K562 (cell line): ENCODE measurements around the gene COMMD10. TPM values are rescaled to one million over a fixed set of nuclear protein-coding genes. Genes with fewer than 3 reads are reported as not detected.

Experiments used
- ATAC-seq: fragments of 200-7000 bp; cut with Tn5 transposase; 3 replicates; pipeline ENCODE4 v1.9.1; 2020; ENCODE audit warnings: moderate library complexity
- BruUV-seq: library from RNA; stranded (reverse); fragments of 400-500 nt; replicated peaks from 2 replicates; lab custom pipeline; 2021; lab: Mats Ljungman, UMichigan
- CTCF ChIA-PET: fragments of 300-600 bp; formaldehyde crosslinking; extraction: SDS; loops from one replicate; lab custom pipeline; 2021; ENCODE audit warnings: low intra/inter-chr PET ratio; lab: Yijun Ruan, JAX
- POLR2A ChIA-PET: fragments of 300-600, 350-650 bp; sonication (Branson Sonifier 250); formaldehyde crosslinking; extraction: SDS; loops from one replicate; lab custom pipeline; 2021; ENCODE audit warnings: antibody characterized with exemption, inconsistent platforms; lab: Yijun Ruan, JAX
- DNase-seq, 4 experiments: peaks; one replicate each; pipeline versions ENCODE4 v3.0.0 to v3.0.0-alpha.2; 2011 to 2018; ENCODE audit warnings: low spot score in 3 of 4, mixed read lengths in 3 of 4; ENCODE audit errors: extremely low read depth in 1 of 4
- FAIRE-seq: peaks from 2 replicates; lab custom pipeline; 2011; peaks lifted over from hg19 to GRCh38; lab: Jason Lieb, UNC
- H2AFZ ChIP-seq: 2 replicates; pipeline ENCODE4 v1.6.0; 2011; ENCODE audit warnings: low read depth, low read length, control low read depth, inconsistent platforms
- H3K27ac ChIP-seq: fragments of 200-600 bp; 3 replicates; pipeline ENCODE4 v1.8.0; 2011; ENCODE audit warnings: low read depth, mild to moderate bottlenecking, control low read depth, inconsistent platforms, low read length, moderate library complexity, mixed read lengths; ENCODE audit errors: extremely low read depth
- H3K27me3 ChIP-seq, 2 experiments: fragments of 300-600 bp in 1 of 2; 2 replicates in 1 of 2; 3 replicates in 1 of 2; pipeline versions ENCODE4 v1.6.0 to v1.8.0; 2011; ENCODE audit warnings: inconsistent platforms in 2 of 2, low read length in 2 of 2, mild to moderate bottlenecking in 1 of 2, mixed read lengths in 1 of 2, moderate library complexity in 1 of 2; ENCODE audit not compliant: control insufficient read depth in 2 of 2, insufficient read depth in 2 of 2
- H3K36me3 ChIP-seq: fragments of 300-600 bp; 3 replicates; pipeline ENCODE4 v1.8.0; 2011; ENCODE audit warnings: mild to moderate bottlenecking, low read length, inconsistent platforms; ENCODE audit not compliant: control insufficient read depth, insufficient read depth
- H3K4me1 ChIP-seq, 2 experiments: fragments of 200-600 bp in 1 of 2; replicated peaks in 1 of 2; 2 replicates in 1 of 2; 3 replicates in 1 of 2; pipeline versions ENCODE4 v1.5.1 to v1.8.0; 2011; ENCODE audit warnings: inconsistent platforms in 2 of 2, low read length in 2 of 2, mild to moderate bottlenecking in 1 of 2, mixed read lengths in 1 of 2, moderate library complexity in 1 of 2; ENCODE audit not compliant: control insufficient read depth in 2 of 2, insufficient read depth in 2 of 2
- H3K4me2 ChIP-seq: 2 replicates; pipeline ENCODE4 v1.6.1; 2011; ENCODE audit warnings: low read length, control low read depth, inconsistent platforms, mixed read lengths; ENCODE audit not compliant: insufficient read depth
- H3K4me3 ChIP-seq: fragments of 200-600 bp; sonication (generic), shearing (Covaris generic); 2 replicates; pipeline ENCODE4 v1.5.1; 2016; ENCODE audit warnings: control low read depth, inconsistent platforms
- H3K79me2 ChIP-seq: fragments of 200-600 bp; 3 replicates; pipeline ENCODE4 v1.8.0; 2011; ENCODE audit warnings: low read length, inconsistent platforms; ENCODE audit not compliant: control insufficient read depth, insufficient read depth
- H3K9ac ChIP-seq, 2 experiments: 2 replicates each; pipeline versions ENCODE4 v1.6.0 to v1.6.1; 2011; ENCODE audit warnings: low read depth in 2 of 2, low read length in 2 of 2, control low read depth in 1 of 2, inconsistent platforms in 1 of 2, mild to moderate bottlenecking in 1 of 2, mixed read lengths in 1 of 2; ENCODE audit not compliant: insufficient read depth in 1 of 2
- H3K9me1 ChIP-seq: one replicate; pipeline ENCODE4 v1.6.0; 2011; ENCODE audit warnings: inconsistent platforms, mild to moderate bottlenecking, low read length, moderate library complexity; ENCODE audit not compliant: control insufficient read depth, insufficient read depth
- H3K9me3 ChIP-seq: replicated peaks from 2 replicates; pipeline ENCODE4 v1.5.1; 2011; ENCODE audit warnings: low read depth, low read length, inconsistent platforms; ENCODE audit not compliant: control insufficient read depth, insufficient read depth
- H4K20me1 ChIP-seq: replicated peaks from 2 replicates; pipeline ENCODE4 v1.6.1; 2011; ENCODE audit warnings: low read length, inconsistent platforms, mixed read lengths; ENCODE audit not compliant: control insufficient read depth, insufficient read depth
- BRD9 ChIP-seq: fragments of 450-650 bp; IDR thresholded peaks from 2 replicates; pipeline ENCODE4 v1.6.1; 2018; ENCODE audit warnings: low read depth; ENCODE audit not compliant: partially characterized antibody
- GTF2E2 ChIP-seq: fragments of 200-800 bp; sonication (Bioruptor generic); IDR thresholded peaks from 2 replicates; pipeline ENCODE4 v1.6.1; 2016; ENCODE audit warnings: missing genetic modification characterization, missing compliant biosample characterization
- HSF4 ChIP-seq: fragments of 250-450 bp; sonication (Bioruptor Pico); IDR thresholded peaks from 2 replicates; pipeline ENCODE4 v2.1.2; 2022; ENCODE audit warnings: mild to moderate bottlenecking, moderate library complexity, borderline replicate concordance
- KLF1 ChIP-seq: fragments of 450-650 bp; IDR thresholded peaks from 2 replicates; pipeline ENCODE4 v1.6.1; 2016; ENCODE audit warnings: missing genetic modification characterization, missing compliant biosample characterization
- NUFIP1 ChIP-seq: fragments of 450-650 bp; IDR thresholded peaks from 2 replicates; pipeline ENCODE4 v1.6.1; 2018; ENCODE audit not compliant: partially characterized antibody
- PRMT5 ChIP-seq: sonication (generic); formaldehyde crosslinking; IDR thresholded peaks from 2 replicates; pipeline ENCODE4 v1.5.0; 2020; ENCODE audit warnings: missing genetic modification reagents
- TCF7 ChIP-seq: sonication (generic); IDR thresholded peaks from 2 replicates; pipeline ENCODE4 v1.6.1; 2016; ENCODE audit warnings: antibody characterized with exemption, borderline replicate concordance
- ZBTB8A ChIP-seq: fragments of 450-650 bp; IDR thresholded peaks from 2 replicates; pipeline ENCODE4 v1.6.1; 2018; ENCODE audit warnings: mild to moderate bottlenecking, moderate library complexity; ENCODE audit not compliant: partially characterized antibody
- WGBS: fragments of 100-300 bp; shearing (Covaris generic); methylation state at CpG from one replicate; pipeline ENCODE4 v1.1.6; 2016; ENCODE audit warnings: low coverage, mixed read lengths; ENCODE audit not compliant: insufficient coverage; ENCODE audit errors: missing lambda C conversion rate; 5-methylcytosine and 5-hydroxymethylcytosine counted together
- in situ Hi-C: fragments of 300-500 bp; cut with MboI; formaldehyde crosslinking; loops from 4 replicates; pipeline ENCODE4 v1.15.0; 2018; ENCODE audit warnings: inconsistent platforms, mixed read lengths
- intact Hi-C: fragments of 100-400 bp; cut with micrococcal nuclease; formaldehyde crosslinking; loops from 2 replicates; pipeline ENCODE4 v1.14.2; 2022
- polyA plus RNA-seq, 8 experiments: library from polyadenylated mRNA; depleted of rRNA in 4 of 8; stranded (reverse) in 5 of 8; unstranded in 3 of 8; fragments of >200 nt; fragmentation: Nextera tagmentation in 2 of 8; fragmentation: Illumina TruSeq in 1 of 8; extraction: Ambion mirVana in 2 of 8; extraction: Trizol in 1 of 8; gene quantifications; 2 replicates each; pipeline versions ENCODE4 v1.2.1 to v1.2.3, GENCODE V29; 2011 to 2014; ENCODE audit warnings: inconsistent platforms in 1 of 8, missing spikeins in 1 of 8
- total RNA-seq, 7 experiments: library from RNA; depleted of rRNA in 6 of 7; stranded (reverse); fragments of >200 nt in 6 of 7; fragmentation: Illumina TruSeq in 2 of 7; extraction: Trizol in 2 of 7; gene quantifications; 2 replicates each; pipeline versions ENCODE4 v1.2.1 to v1.2.3, GENCODE V29; 2011 to 2021; ENCODE audit warnings: low replicate concordance in 1 of 7
- TF ChIP-seq, protein P1 (sequence below), 2 experiments: fragments of 250-450 bp in 1 of 2; fragments of 450-650 bp in 1 of 2; sonication (Bioruptor Pico) in 1 of 2; IDR thresholded peaks; 2 replicates each; pipeline versions ENCODE4 v1.6.1 to v1.8.0; 2016 to 2021; ENCODE audit warnings: mild to moderate bottlenecking in 2 of 2, moderate library complexity in 2 of 2, missing compliant biosample characterization in 1 of 2, missing genetic modification characterization in 1 of 2
- TF ChIP-seq, protein P2 (sequence below): sonication (generic); formaldehyde crosslinking; IDR thresholded peaks from 2 replicates; pipeline ENCODE4 v1.8.0; 2022; ENCODE audit warnings: missing genetic modification reagents, mild to moderate bottlenecking, moderate library complexity, borderline replicate concordance
- TF ChIP-seq, protein P3 (sequence below): sonication (generic); formaldehyde crosslinking; IDR thresholded peaks from 2 replicates; pipeline ENCODE4 v1.8.1; 2023; ENCODE audit warnings: mild to moderate bottlenecking, missing genetic modification reagents

The COMMD10 gene
- total and polyA plus RNA-seq, 9 of the 15 experiments (the other 6 are each of a cell fraction or from before 2014, with no cell fraction given) = 17.9 to 101 (median 28.0) TPM

DNA sequence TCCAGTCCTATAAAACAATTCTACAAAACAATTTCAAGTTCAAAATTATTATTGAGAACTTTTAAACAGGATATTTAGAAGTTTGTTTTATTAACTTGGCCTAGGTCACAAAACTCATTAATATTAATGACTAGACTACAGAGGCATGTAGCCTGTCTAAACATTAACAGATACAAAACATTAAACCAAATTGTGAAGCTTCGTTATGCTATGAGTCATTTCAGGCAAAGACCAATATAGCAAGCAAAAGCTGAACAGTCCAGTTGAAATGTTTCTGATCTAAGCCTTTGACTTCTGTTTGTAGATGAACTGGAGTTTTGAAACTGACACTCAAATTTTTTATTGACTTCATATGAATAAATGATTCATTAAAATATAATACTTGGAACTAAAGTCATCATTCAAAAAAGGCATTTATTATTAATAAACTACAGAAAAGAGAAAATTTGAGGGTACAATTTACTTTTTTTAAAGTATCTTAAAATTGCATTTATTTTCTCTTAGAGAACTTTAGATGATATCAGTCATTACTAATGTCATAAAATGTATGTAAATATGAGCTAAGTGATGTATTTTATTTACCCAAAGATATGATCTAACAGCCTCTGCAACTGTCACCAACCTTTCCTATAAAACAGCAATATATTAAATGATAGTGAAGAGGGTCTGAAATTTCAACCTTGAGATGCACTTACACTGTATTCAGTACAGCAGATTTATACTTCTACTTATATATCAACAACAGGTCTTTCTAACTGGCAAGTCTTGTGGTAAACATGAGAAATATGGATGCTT lies 188.8 kb downstream of the COMMD10 start:
- POLR2A ChIA-PET = no interaction called here
- no peak for TF ChIP-seq KLF1 (tag)
- no peak for TF ChIP-seq GTF2E2 (tag)
- TF ChIP-seq, protein P1, sequence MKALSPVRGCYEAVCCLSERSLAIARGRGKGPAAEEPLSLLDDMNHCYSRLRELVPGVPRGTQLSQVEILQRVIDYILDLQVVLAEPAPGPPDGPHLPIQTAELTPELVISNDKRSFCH (CRISPR knock-in tag; IDR thresholded peaks at IDR 0.05) = no peak
- TF ChIP-seq, protein P1 (tag; IDR thresholded peaks at IDR 0.05) = no peak
- TF ChIP-seq, all 486 proteins: peak for 0
- Histone ChIP-seq H3K36me3 (no peaks in the 10 kb centered on the region), H2AFZ (no peak overlapping the region), H3K79me2 (no peaks in the 10 kb centered on the region), H4K20me1 (no peaks in the 10 kb centered on the region), H3K9me3 (no peaks in the 10 kb centered on the region; the same call in 1 of the 2 replicates), H3K9me1 (no peaks in the 10 kb centered on the region), H3K4me2 (no peak overlapping the region), H3K27me3 (no peaks in the 10 kb centered on the region), H3K4me1 (no peaks in the 10 kb centered on the region), H3K9ac (no peak overlapping the region), H3K27ac (no peak overlapping the region), H3K4me3 (no peak overlapping the region)
- DNase-seq = no peak
- WGBS = 16% methylated on average over 1 of the region's 1 CpG
- BruUV-seq = no TSS peak
- CTCF ChIA-PET = no interaction called here
- intact Hi-C loops (no loop called here), in situ Hi-C loops (no loop called here)
- FAIRE-seq = no peak
- ATAC-seq = no peak

DNA sequence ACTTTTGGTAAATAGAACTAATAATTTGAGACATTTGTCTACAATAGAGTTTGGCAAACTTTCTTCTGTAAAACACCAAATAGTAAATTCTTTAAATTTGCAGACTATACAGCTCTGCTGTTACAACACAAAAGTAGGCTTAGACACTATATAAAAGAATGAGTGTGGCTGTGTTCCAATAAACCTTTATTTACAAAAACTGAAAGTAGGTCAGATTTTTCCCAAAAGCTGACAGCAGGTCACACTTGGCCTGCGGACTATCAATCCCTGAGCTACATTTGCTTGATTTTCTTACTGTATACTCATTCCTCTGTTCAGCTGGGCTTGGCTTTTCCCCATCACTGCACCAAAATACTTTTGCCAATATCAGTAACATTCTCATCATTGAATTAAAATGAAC lies 189.4 kb downstream of the COMMD10 start:
- Histone ChIP-seq H3K4me3 (no peak overlapping the region), H3K9me3 (no peaks in the 10 kb centered on the region; the same call in 1 of the 2 replicates), H3K27me3 (no peaks in the 10 kb centered on the region), H4K20me1 (no peaks in the 10 kb centered on the region), H3K79me2 (no peaks in the 10 kb centered on the region), H3K9me1 (no peaks in the 10 kb centered on the region), H3K27ac (no peak overlapping the region), H3K4me1 (no peaks in the 10 kb centered on the region), H3K9ac (no peak overlapping the region), H3K4me2 (no peak overlapping the region), H3K36me3 (no peaks in the 10 kb centered on the region), H2AFZ (no peak overlapping the region)
- FAIRE-seq (no peak), DNase-seq (no peak), ATAC-seq (no peak)
- BruUV-seq = no TSS peak
- 6% methylated on average over 1 of the region's 1 CpG for WGBS
- ChIA-PET CTCF (no interaction called here), POLR2A (no interaction called here)
- intact Hi-C loops = no loop called here
- in situ Hi-C loops = no loop called here
- TF ChIP-seq, protein P2, sequence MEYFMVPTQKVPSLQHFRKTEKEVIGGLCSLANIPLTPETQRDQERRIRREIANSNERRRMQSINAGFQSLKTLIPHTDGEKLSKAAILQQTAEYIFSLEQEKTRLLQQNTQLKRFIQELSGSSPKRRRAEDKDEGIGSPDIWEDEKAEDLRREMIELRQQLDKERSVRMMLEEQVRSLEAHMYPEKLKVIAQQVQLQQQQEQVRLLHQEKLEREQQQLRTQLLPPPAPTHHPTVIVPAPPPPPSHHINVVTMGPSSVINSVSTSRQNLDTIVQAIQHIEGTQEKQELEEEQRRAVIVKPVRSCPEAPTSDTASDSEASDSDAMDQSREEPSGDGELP (CRISPR knock-in tag) = no peak
- no peak for TF ChIP-seq TCF7
- no peak for TF ChIP-seq PRMT5
- TF ChIP-seq HSF4 (CRISPR knock-in tag) = no peak
- TF ChIP-seq NUFIP1 = no peak
- TF ChIP-seq, protein P3, sequence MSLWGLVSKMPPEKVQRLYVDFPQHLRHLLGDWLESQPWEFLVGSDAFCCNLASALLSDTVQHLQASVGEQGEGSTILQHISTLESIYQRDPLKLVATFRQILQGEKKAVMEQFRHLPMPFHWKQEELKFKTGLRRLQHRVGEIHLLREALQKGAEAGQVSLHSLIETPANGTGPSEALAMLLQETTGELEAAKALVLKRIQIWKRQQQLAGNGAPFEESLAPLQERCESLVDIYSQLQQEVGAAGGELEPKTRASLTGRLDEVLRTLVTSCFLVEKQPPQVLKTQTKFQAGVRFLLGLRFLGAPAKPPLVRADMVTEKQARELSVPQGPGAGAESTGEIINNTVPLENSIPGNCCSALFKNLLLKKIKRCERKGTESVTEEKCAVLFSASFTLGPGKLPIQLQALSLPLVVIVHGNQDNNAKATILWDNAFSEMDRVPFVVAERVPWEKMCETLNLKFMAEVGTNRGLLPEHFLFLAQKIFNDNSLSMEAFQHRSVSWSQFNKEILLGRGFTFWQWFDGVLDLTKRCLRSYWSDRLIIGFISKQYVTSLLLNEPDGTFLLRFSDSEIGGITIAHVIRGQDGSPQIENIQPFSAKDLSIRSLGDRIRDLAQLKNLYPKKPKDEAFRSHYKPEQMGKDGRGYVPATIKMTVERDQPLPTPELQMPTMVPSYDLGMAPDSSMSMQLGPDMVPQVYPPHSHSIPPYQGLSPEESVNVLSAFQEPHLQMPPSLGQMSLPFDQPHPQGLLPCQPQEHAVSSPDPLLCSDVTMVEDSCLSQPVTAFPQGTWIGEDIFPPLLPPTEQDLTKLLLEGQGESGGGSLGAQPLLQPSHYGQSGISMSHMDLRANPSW = no peak
- no peak for TF ChIP-seq ZBTB8A
- no peak for TF ChIP-seq BRD9
